Uterus (tissue), 4 donors: ENCODE measurements around the gene ZC3H7B. TPM values are rescaled to one million over a fixed set of nuclear protein-coding genes. Genes with fewer than 3 reads are reported as not detected.

ENCODE experiments used
- DNase-seq, 2 donors: peaks; one replicate each; pipeline ENCODE4 v3.0.0-alpha.2; 2019 to 2020
- H3K27ac ChIP-seq, 2 donors: fragments of 200-600 bp; sonication (generic); 1 replicate in 1 of 2; 2 replicates in 1 of 2; pipeline ENCODE4 v1.5.1; 2016 to 2018
- H3K27me3 ChIP-seq, 2 donors: fragments of 200-600 bp; sonication (generic); one replicate each; pipeline ENCODE4 v1.5.1; 2018 to 2019; ENCODE audit warnings: control low read depth in 1 of 2
- H3K36me3 ChIP-seq, 2 donors: fragments of 200-600 bp; sonication (generic); one replicate each; pipeline ENCODE4 v1.5.1; 2019; ENCODE audit warnings: control low read depth in 1 of 2
- H3K4me1 ChIP-seq, 2 donors: fragments of 200-600 bp; sonication (generic); one replicate each; pipeline ENCODE4 v1.5.1; 2018 to 2019; ENCODE audit warnings: control low read depth in 1 of 2
- H3K4me3 ChIP-seq, 2 donors: fragments of 200-600 bp; sonication (generic); 1 replicate in 1 of 2; 2 replicates in 1 of 2; pipeline ENCODE4 v1.5.1; 2018 to 2019; ENCODE audit warnings: mild to moderate bottlenecking in 1 of 2
- H3K9me3 ChIP-seq, 2 donors: fragments of 200-600 bp; sonication (generic); one replicate each; pipeline ENCODE4 v1.5.1; 2019; ENCODE audit warnings: control low read depth in 1 of 2
- CTCF ChIP-seq, 4 experiments: fragments of 200-600 bp in 2 of 4; fragments of 450-650 bp in 2 of 4; sonication (generic) in 2 of 4; IDR thresholded peaks; one replicate each; pipeline ENCODE4 v1.5.1; 2016 to 2019; ENCODE audit warnings: antibody characterized with exemption in 4 of 4, mild to moderate bottlenecking in 2 of 4, moderate library complexity in 1 of 4
- POLR2A ChIP-seq, 2 donors: fragments of 450-650 bp; IDR thresholded peaks; one replicate each; pipeline ENCODE4 v1.6.1; 2016; ENCODE audit warnings: antibody characterized with exemption in 2 of 2, mild to moderate bottlenecking in 1 of 2, moderate library complexity in 1 of 2
- intact Hi-C: fragments of 100-400 bp; cut with DNase I; formaldehyde crosslinking; loops from one replicate; pipeline ENCODE4 v1.15.1; 2023; ENCODE audit warnings: low total_unique reads
- total RNA-seq, 4 donors: library from RNA; depleted of rRNA in 3 of 4; stranded (reverse); fragments of >200 nt in 3 of 4; gene quantifications; one replicate each; pipeline versions ENCODE4 v1.1.0 to v1.2.4, GENCODE V29; 2014 to 2023
- donor health status: DM: yes; HTN: yes; CAD: no.

ZC3H7B gene
- total RNA-seq, 4 donors from 2014 or later = 14.1 to 74.1 (median 28.2) TPM

DNA sequence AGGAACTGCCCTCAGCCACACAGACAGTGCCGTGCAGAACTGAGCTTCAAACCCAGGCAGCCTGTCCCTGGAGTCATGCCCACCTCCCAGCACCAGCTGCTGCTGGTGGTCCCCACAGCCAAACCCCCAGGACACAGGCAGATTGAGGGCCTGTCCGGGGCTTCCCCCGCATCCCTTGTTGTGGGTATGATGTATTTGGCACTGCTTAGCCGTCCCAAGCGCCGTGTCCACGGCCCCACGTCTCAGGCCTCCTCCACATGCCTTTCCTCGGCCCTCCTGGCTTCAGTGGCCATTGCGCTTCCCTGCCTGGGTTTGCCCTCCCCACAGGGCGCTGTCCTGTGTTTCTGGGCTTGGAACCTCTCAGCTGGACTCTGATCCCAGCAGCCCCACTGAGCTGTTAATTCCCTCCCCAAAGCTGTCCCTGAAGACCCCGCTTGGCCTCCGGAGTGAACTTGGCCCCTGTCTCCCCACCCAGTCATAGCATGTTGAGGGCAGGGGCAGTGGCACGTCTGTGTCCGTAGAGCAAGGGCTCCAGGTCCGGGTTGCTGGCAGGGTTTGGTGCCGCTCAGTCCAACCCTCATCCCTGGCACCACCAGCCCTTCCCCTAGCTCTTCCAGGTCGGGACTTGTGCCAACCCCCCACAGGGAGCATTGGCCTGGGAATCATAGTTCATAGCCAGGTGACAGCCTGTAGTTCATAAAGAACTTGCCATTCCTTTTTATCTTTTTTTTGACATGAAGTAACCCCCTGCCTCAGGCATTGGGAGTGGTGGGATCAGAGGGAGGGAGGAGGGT lies 45.9 kb downstream of the ZC3H7B start:
- no peaks in the 10 kb centered on the region for H3K36me3 ChIP-seq
- intact Hi-C loops = no loop called here
- H3K4me1 ChIP-seq = no peaks in the 10 kb centered on the region

DNA sequence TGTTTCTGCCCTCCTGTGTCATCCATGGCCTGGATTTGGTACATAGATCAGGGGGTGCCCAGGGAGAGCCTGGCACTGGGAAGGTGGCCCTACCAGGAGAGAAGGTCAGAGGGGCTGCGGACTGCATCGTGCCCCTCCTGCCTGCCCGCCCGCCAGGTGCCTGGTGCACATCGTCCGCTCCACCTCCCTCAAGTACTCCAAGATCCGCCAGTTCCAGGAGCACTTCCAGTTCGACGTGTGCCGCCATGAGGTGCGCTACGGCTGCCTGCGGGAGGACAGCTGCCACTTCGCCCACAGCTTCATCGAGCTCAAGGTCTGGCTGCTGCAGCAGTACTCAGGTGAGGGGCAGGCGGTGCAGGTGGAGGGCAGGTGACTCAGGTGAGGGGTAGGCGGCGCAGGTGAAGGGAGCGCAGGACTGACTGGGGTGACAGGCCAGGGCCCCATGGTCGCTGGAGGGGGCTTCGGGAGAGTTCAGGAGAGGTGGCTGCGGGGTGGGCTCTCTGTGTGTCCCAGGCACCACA lies 47.7 kb downstream of the ZC3H7B start:
- DNase-seq = no peak
- intact Hi-C loops = no loop called here
- no peak for TF ChIP-seq POLR2A (IDR thresholded peaks at IDR 0.05)
- no peak for TF ChIP-seq CTCF (IDR thresholded peaks at IDR 0.05)
- Histone ChIP-seq H3K4me1 (no peaks in the 10 kb centered on the region), H3K4me3 (no peak overlapping the region), H3K27me3 (no peaks in the 10 kb centered on the region), H3K36me3 (no peaks in the 10 kb centered on the region), H3K27ac (no peak overlapping the region), H3K9me3 (no peaks in the 10 kb centered on the region)

More for the DNA sequence above, 45.9 kb downstream of the ZC3H7B start:
- H3K4me3 ChIP-seq = no peak overlapping the region
- H3K9me3 ChIP-seq = no peaks in the 10 kb centered on the region
- no peaks in the 10 kb centered on the region for H3K27me3 ChIP-seq
- TF ChIP-seq CTCF (IDR thresholded peaks at IDR 0.05) = no peak
- no peak for TF ChIP-seq POLR2A (IDR thresholded peaks at IDR 0.05)
- no peak overlapping the region for H3K27ac ChIP-seq
- DNase-seq = no peak

- TF ChIP-seq CTCF (IDR thresholded peaks at IDR 0.05) (no peak), POLR2A (IDR thresholded peaks at IDR 0.05) (no peak)
- DNase-seq = no peak
- Histone ChIP-seq H3K9me3 (no peaks in the 10 kb centered on the region), H3K36me3 (no peaks in the 10 kb centered on the region), H3K27ac (no peak overlapping the region), H3K27me3 (no peaks in the 10 kb centered on the region), H3K4me1 (no peaks in the 10 kb centered on the region), H3K4me3 (no peak overlapping the region)
- intact Hi-C loops = no loop called here
Measured at GRCh38 chr22:41350087-41350486, 48.8 kb downstream of the ZC3H7B start.

- Histone ChIP-seq H3K4me3 (no peak overlapping the region), H3K9me3 (no peaks in the 10 kb centered on the region), H3K4me1 (no peaks in the 10 kb centered on the region), H3K36me3 (no peaks in the 10 kb centered on the region), H3K27me3 (no peaks in the 10 kb centered on the region), H3K27ac (no peak overlapping the region)
- intact Hi-C loops = no loop called here
- no peak for DNase-seq
- TF ChIP-seq CTCF (IDR thresholded peaks at IDR 0.05) (no peak), POLR2A (IDR thresholded peaks at IDR 0.05) (no peak)
Measured at GRCh38 chr22:41351011-41351410, 49.7 kb downstream of the ZC3H7B start.

DNA sequence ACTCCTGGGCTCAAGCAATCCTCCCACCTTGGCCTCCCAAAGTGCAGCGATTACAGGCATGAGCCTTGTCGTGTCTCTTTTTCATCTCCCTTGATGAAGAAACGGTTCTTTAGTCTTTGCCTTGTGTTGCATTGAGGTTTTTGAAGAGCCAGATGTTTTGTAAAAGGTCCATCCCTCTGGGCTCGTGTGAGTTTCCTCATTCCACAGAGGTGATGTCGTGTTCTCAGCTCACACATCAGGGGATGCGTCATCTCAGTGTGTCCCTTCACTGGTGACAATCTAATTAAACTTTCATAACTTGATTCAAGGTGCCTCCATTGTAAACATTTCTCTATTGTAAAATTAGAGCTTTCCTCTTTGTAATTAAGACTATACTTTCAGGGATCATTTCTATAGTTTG lies 50.7 kb downstream of the ZC3H7B start:
- H3K27ac ChIP-seq = no peak overlapping the region
- TF ChIP-seq CTCF (IDR thresholded peaks at IDR 0.05) (no peak), POLR2A (IDR thresholded peaks at IDR 0.05) (no peak)
- no peaks in the 10 kb centered on the region for H3K4me1 ChIP-seq
- intact Hi-C loops = no loop called here
- H3K27me3 ChIP-seq = no peaks in the 10 kb centered on the region
- no peaks in the 10 kb centered on the region for H3K36me3 ChIP-seq
- DNase-seq = no peak
- H3K4me3 ChIP-seq = no peak overlapping the region
- no peaks in the 10 kb centered on the region for H3K9me3 ChIP-seq
